HepG2 (cell line): ENCODE results near the gene GNPDA1. TPM values are rescaled to one million over a fixed set of nuclear protein-coding genes. Genes with fewer than 3 reads are reported as not detected.

Experiments
- ATAC-seq: fragments of 200-7000 bp; cut with Tn5 transposase; 3 replicates; pipeline ENCODE4 v1.9.1; 2020; ENCODE audit warnings: mild to moderate bottlenecking, moderate library complexity
- BruUV-seq: library from RNA; stranded (reverse); fragments of 400-500 nt; replicated peaks from 2 replicates; lab custom pipeline; 2021; lab: Mats Ljungman, UMichigan
- CTCF ChIA-PET: fragments of 300-600 bp; formaldehyde crosslinking; extraction: SDS; loops from one replicate; lab custom pipeline; 2021; ENCODE audit warnings: low total read pairs, inconsistent platforms, low intra/inter-chr PET ratio; lab: Yijun Ruan, JAX
- POLR2A ChIA-PET: fragments of 350-600 bp; sonication (Branson Sonifier 250); formaldehyde crosslinking; loops from one replicate; lab custom pipeline; 2020; ENCODE audit warnings: antibody characterized with exemption, inconsistent platforms; lab: Yijun Ruan, JAX
- DNase-seq: peaks from one replicate; pipeline ENCODE4 v3.0.0-alpha.2; 2015; ENCODE audit warnings: low spot score
- FAIRE-seq: peaks from 3 replicates; lab custom pipeline; 2011; peaks lifted over from hg19 to GRCh38; lab: Jason Lieb, UNC
- H2AFZ ChIP-seq: one replicate; pipeline ENCODE4 v1.6.1; 2011; ENCODE audit warnings: low read length, inconsistent platforms
- H3K27ac ChIP-seq: fragments of 300-600 bp; 3 replicates; pipeline ENCODE4 v1.8.0; 2011; ENCODE audit warnings: mixed run types, mild to moderate bottlenecking, mixed read lengths, low read length, inconsistent platforms; ENCODE audit not compliant: insufficient read depth; ENCODE audit errors: extremely low read length
- H3K27me3 ChIP-seq, 2 experiments: fragments of 200-600 bp in 1 of 2; 2 replicates in 1 of 2; 3 replicates in 1 of 2; pipeline versions ENCODE4 v1.6.0 to v1.8.0; 2011; ENCODE audit warnings: low read length in 2 of 2, mild to moderate bottlenecking in 2 of 2, moderate library complexity in 2 of 2, inconsistent platforms in 1 of 2; ENCODE audit not compliant: insufficient read depth in 2 of 2, control insufficient read depth in 1 of 2
- H3K36me3 ChIP-seq, 2 experiments: fragments of 200-600 bp in 1 of 2; replicated peaks in 1 of 2; 2 replicates in 1 of 2; 3 replicates in 1 of 2; pipeline versions ENCODE4 v1.5.1 to v1.8.0; 2011; ENCODE audit warnings: low read length in 2 of 2, inconsistent platforms in 1 of 2; ENCODE audit not compliant: insufficient read depth in 2 of 2, control insufficient read depth in 1 of 2
- H3K4me1 ChIP-seq: 2 replicates; pipeline ENCODE4 v1.5.1; 2012; ENCODE audit warnings: low read length, inconsistent platforms; ENCODE audit not compliant: insufficient read depth
- H3K4me2 ChIP-seq: 2 replicates; pipeline ENCODE4 v1.6.0; 2011; ENCODE audit warnings: low read depth, low read length, inconsistent platforms
- H3K4me3 ChIP-seq, 3 experiments: fragments of 200-600 bp in 1 of 3; sonication (generic), shearing (Covaris generic) in 1 of 3; replicated peaks in 1 of 3; 2 replicates each; pipeline ENCODE4 v1.5.1; 2011 to 2016; ENCODE audit warnings: low read length in 3 of 3, inconsistent platforms in 2 of 3, low read depth in 2 of 3, mild to moderate bottlenecking in 2 of 3, control low read depth in 1 of 3, mixed read lengths in 1 of 3; ENCODE audit not compliant: insufficient read depth in 1 of 3
- H3K79me2 ChIP-seq: one replicate; pipeline ENCODE4 v1.6.1; 2011; ENCODE audit warnings: low read length, inconsistent platforms; ENCODE audit not compliant: insufficient read depth
- H3K9ac ChIP-seq: 2 replicates; pipeline ENCODE4 v1.6.0; 2011; ENCODE audit warnings: mild to moderate bottlenecking, low read depth, low read length, inconsistent platforms; ENCODE audit not compliant: insufficient read depth
- H3K9me3 ChIP-seq: 2 replicates; pipeline ENCODE4 v1.5.1; 2012; ENCODE audit warnings: mild to moderate bottlenecking, low read length
- H4K20me1 ChIP-seq: 2 replicates; pipeline ENCODE4 v1.6.0; 2011; ENCODE audit warnings: inconsistent platforms, mild to moderate bottlenecking, low read length, moderate library complexity; ENCODE audit not compliant: insufficient read depth
- AGO2 ChIP-seq: fragments of 200-400 bp; formaldehyde crosslinking; optimal IDR thresholded peaks from 2 replicates; pipeline ENCODE3; 2017; ENCODE audit warnings: mild to moderate bottlenecking, low read depth, low read length, moderate library complexity
- BRCA1 ChIP-seq: sonication (generic); formaldehyde crosslinking; IDR thresholded peaks from 2 replicates; pipeline ENCODE4 v1.4.0; 2020; ENCODE audit warnings: missing genetic modification reagents
- EP300 ChIP-seq, 3 experiments: sonication (generic) in 1 of 3; formaldehyde crosslinking in 1 of 3; IDR thresholded peaks; 2 replicates each; pipeline versions ENCODE4 v1.5.1 to v1.6.1; 2011 to 2020; ENCODE audit warnings: low read depth in 2 of 3, low read length in 2 of 3, borderline replicate concordance in 1 of 3, improper control_type of control experiment in 1 of 3, mild to moderate bottlenecking in 1 of 3, missing genetic modification reagents in 1 of 3, moderate library complexity in 1 of 3
- FOSL2 ChIP-seq: sonication (generic); formaldehyde crosslinking; IDR thresholded peaks from 2 replicates; pipeline ENCODE4 v1.4.0; 2020; ENCODE audit warnings: missing genetic modification reagents
- NFIC ChIP-seq: IDR thresholded peaks from 2 replicates; pipeline ENCODE4 v1.6.1; 2012; ENCODE audit warnings: mild to moderate bottlenecking, low read length, inconsistent platforms
- SMAD1 ChIP-seq: sonication (generic); formaldehyde crosslinking; IDR thresholded peaks from 2 replicates; pipeline ENCODE4 v1.4.0; 2020; ENCODE audit warnings: missing genetic modification reagents, low read depth, mild to moderate bottlenecking, borderline replicate concordance
- ZFP41 ChIP-seq: sonication (generic); formaldehyde crosslinking; IDR thresholded peaks from 2 replicates; pipeline ENCODE4 v1.4.0; 2020; ENCODE audit warnings: mild to moderate bottlenecking, missing genetic modification reagents, borderline replicate concordance
- ZNF17 ChIP-seq: sonication (generic); formaldehyde crosslinking; IDR thresholded peaks from 2 replicates; pipeline ENCODE4 v1.5.0; 2020; ENCODE audit warnings: mild to moderate bottlenecking, missing genetic modification reagents
- ZNF713 ChIP-seq: sonication (generic); formaldehyde crosslinking; IDR thresholded peaks from 2 replicates; pipeline ENCODE4 v1.4.0; 2020; ENCODE audit warnings: mild to moderate bottlenecking, missing genetic modification reagents
- ZNF780A ChIP-seq: sonication (generic); formaldehyde crosslinking; IDR thresholded peaks from 2 replicates; pipeline ENCODE4 v1.8.0; 2022; ENCODE audit warnings: mild to moderate bottlenecking, missing genetic modification reagents, moderate library complexity
- WGBS: methylation state at CpG from one replicate; pipeline ENCODE4 v1.1.6; 2017; ENCODE audit warnings: low lambda C conversion rate; 5-methylcytosine and 5-hydroxymethylcytosine counted together
- in situ Hi-C: cut with HindIII; loops from 2 replicates; pipeline ENCODE4 v1.10.0; 2017; ENCODE audit warnings: low pct_unique_long_range_greater_than_20kb; ENCODE audit not compliant: extremely low pct_ligation_motif_present
- intact Hi-C: fragments of 100-400 bp; cut with micrococcal nuclease; formaldehyde crosslinking; loops from one replicate; pipeline ENCODE4 v1.10.0; 2022; ENCODE audit not compliant: unreplicated experiment
- polyA plus RNA-seq, 8 experiments: library from polyadenylated mRNA; depleted of rRNA in 3 of 8; stranded (reverse) in 7 of 8; unstranded in 1 of 8; fragments of >200 nt; fragmentation: Illumina TruSeq in 4 of 8; extraction: Trizol in 4 of 8; gene quantifications; 2 replicates each; pipeline versions ENCODE4 v1.2.1 to v1.2.3, GENCODE V29; 2011 to 2016; ENCODE audit warnings: low read depth in 4 of 8, missing spikeins in 1 of 8, mixed read lengths in 1 of 8; ENCODE audit not compliant: insufficient read depth in 1 of 8
- total RNA-seq, 5 experiments: library from RNA; depleted of rRNA; stranded (reverse); fragments of >200 nt; fragmentation: Illumina TruSeq; extraction: Trizol; gene quantifications; 2 replicates each; pipeline ENCODE4 v1.2.3, GENCODE V29; 2016; ENCODE audit warnings: low read depth in 1 of 5
- TF ChIP-seq, protein P1 (sequence below): sonication (generic); formaldehyde crosslinking; IDR thresholded peaks from 2 replicates; pipeline ENCODE4 v1.5.1; 2020; ENCODE audit warnings: missing genetic modification reagents, mild to moderate bottlenecking, borderline replicate concordance
- TF ChIP-seq, protein P2 (sequence below), 2 experiments: sonication (generic) in 1 of 2; formaldehyde crosslinking in 1 of 2; IDR thresholded peaks; 2 replicates each; pipeline versions ENCODE4 v1.4.0 to v1.6.1; 2016 to 2020; ENCODE audit warnings: borderline replicate concordance in 1 of 2, low read depth in 1 of 2, mild to moderate bottlenecking in 1 of 2, missing genetic modification reagents in 1 of 2
- TF ChIP-seq, protein P3 (sequence below): sonication (generic); formaldehyde crosslinking; IDR thresholded peaks from 2 replicates; pipeline ENCODE4 v1.4.0; 2020; ENCODE audit warnings: missing genetic modification reagents, borderline replicate concordance

Gene GNPDA1
- total and polyA plus RNA-seq, 2 of the 13 experiments (the other 11 are each of a cell fraction or from before 2014, with no cell fraction given) = 6.0 to 54.1 TPM

DNA sequence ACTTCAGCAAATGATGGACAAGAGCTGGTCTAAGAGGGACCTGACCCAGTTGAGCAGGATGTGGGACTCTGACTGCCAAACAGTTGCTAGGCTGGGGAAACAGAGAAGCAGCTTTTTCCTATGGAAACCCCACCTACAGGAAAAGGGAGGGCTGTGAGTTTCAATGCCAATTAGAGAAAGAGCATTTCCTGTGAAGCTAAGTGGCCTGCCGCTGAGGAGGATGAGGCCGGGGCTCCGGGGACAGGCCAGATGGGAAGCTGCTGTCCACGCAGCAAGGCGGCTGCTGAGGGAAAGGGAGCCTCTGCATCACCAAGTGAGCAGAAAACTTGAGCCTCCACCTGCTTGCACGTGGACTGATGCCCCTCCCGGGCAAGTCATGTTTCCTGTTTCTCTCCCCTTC is 54.7 kb downstream of the GNPDA1 start, which contains the start of gene PCDH12:
PCDH12 (minus strand) TSS at position 90 of the 400 bp plus-strand sequence. CDS start 351 bp downstream, outside the sequence.
- no TSS peak for BruUV-seq
- H3K79me2 ChIP-seq = no peaks in the 10 kb centered on the region
- in situ Hi-C loops = loop anchor here (5.0 kb wide), 1 partner anchor 271 kb away; no protein-coding TSS in a partner anchor
- CTCF ChIA-PET = no interaction called here
- H3K9ac ChIP-seq = no peak within 1 kb of the TSS
- no peak for DNase-seq
- H4K20me1 ChIP-seq = no peaks in the 10 kb centered on the region
- no peak for FAIRE-seq
- H3K9me3 ChIP-seq = no peaks in the 10 kb centered on the region
- 43% methylated on average over 7 of the region's 7 CpGs for WGBS
- no peak within 1 kb of the TSS for H3K27ac ChIP-seq
- no peak for ATAC-seq
- POLR2A ChIA-PET = interaction anchor here (0.8 kb wide), 1 partner anchor 11 kb away, joined by 3 read pairs; the partner anchor contains the start of gene RNF14
- peaks cover 0 to 28% of the 10 kb centered on the region in 2 experiments; a peak in 4 of 5 replicates for H3K27me3 ChIP-seq
- H3K4me1 ChIP-seq = peaks cover 19% of the 10 kb centered on the region
- H3K4me2 ChIP-seq = no peak within 1 kb of the TSS
- no peak within 1 kb of the TSS for H2AFZ ChIP-seq
- TF ChIP-seq SMAD1 (CRISPR knock-in tag) (no peak), ZNF780A (no peak), NFIC (no peak), ZNF713 (CRISPR knock-in tag) (no peak), ZFP41 (CRISPR knock-in tag) (no peak), AGO2 (no peak), ZNF17 (no peak), FOSL2 (CRISPR knock-in tag) (no peak), EP300 (IDR thresholded peaks at IDR 0.05; ENCODE audit: low read depth in 2 of 2, low read length in 2 of 2) (no peak), EP300 (CRISPR knock-in tag; IDR thresholded peaks at IDR 0.05; ENCODE audit: borderline replicate concordance) (no peak), BRCA1 (CRISPR knock-in tag) (no peak)
- TF ChIP-seq, protein P1, sequence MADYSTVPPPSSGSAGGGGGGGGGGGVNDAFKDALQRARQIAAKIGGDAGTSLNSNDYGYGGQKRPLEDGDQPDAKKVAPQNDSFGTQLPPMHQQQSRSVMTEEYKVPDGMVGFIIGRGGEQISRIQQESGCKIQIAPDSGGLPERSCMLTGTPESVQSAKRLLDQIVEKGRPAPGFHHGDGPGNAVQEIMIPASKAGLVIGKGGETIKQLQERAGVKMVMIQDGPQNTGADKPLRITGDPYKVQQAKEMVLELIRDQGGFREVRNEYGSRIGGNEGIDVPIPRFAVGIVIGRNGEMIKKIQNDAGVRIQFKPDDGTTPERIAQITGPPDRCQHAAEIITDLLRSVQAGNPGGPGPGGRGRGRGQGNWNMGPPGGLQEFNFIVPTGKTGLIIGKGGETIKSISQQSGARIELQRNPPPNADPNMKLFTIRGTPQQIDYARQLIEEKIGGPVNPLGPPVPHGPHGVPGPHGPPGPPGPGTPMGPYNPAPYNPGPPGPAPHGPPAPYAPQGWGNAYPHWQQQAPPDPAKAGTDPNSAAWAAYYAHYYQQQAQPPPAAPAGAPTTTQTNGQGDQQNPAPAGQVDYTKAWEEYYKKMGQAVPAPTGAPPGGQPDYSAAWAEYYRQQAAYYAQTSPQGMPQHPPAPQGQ = no peak
- TF ChIP-seq, protein P2, sequence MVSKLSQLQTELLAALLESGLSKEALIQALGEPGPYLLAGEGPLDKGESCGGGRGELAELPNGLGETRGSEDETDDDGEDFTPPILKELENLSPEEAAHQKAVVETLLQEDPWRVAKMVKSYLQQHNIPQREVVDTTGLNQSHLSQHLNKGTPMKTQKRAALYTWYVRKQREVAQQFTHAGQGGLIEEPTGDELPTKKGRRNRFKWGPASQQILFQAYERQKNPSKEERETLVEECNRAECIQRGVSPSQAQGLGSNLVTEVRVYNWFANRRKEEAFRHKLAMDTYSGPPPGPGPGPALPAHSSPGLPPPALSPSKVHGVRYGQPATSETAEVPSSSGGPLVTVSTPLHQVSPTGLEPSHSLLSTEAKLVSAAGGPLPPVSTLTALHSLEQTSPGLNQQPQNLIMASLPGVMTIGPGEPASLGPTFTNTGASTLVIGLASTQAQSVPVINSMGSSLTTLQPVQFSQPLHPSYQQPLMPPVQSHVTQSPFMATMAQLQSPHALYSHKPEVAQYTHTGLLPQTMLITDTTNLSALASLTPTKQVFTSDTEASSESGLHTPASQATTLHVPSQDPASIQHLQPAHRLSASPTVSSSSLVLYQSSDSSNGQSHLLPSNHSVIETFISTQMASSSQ (IDR thresholded peaks at IDR 0.05; ENCODE audit: low read depth) = no peak
- TF ChIP-seq, protein P2 (CRISPR knock-in tag; IDR thresholded peaks at IDR 0.05; ENCODE audit: borderline replicate concordance) = no peak
- TF ChIP-seq, protein P3, sequence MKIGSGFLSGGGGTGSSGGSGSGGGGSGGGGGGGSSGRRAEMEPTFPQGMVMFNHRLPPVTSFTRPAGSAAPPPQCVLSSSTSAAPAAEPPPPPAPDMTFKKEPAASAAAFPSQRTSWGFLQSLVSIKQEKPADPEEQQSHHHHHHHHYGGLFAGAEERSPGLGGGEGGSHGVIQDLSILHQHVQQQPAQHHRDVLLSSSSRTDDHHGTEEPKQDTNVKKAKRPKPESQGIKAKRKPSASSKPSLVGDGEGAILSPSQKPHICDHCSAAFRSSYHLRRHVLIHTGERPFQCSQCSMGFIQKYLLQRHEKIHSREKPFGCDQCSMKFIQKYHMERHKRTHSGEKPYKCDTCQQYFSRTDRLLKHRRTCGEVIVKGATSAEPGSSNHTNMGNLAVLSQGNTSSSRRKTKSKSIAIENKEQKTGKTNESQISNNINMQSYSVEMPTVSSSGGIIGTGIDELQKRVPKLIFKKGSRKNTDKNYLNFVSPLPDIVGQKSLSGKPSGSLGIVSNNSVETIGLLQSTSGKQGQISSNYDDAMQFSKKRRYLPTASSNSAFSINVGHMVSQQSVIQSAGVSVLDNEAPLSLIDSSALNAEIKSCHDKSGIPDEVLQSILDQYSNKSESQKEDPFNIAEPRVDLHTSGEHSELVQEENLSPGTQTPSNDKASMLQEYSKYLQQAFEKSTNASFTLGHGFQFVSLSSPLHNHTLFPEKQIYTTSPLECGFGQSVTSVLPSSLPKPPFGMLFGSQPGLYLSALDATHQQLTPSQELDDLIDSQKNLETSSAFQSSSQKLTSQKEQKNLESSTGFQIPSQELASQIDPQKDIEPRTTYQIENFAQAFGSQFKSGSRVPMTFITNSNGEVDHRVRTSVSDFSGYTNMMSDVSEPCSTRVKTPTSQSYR = no peak
- TF ChIP-seq, all 625 proteins: peak for 0
- Histone ChIP-seq H3K4me3 (no peak within 1 kb of the TSS), H3K36me3 (no peaks in the 10 kb centered on the region)
- intact Hi-C loops = no loop called here
